T-helper 1 cell treated with Interleukin-12 subunit alpha and Interleukin-12 subunit beta and Interleukin-4 antibody, amounts not matched to agents 30 μg/mL and 1 μg/mL, for 36 hours (primary cell): ENCODE results near the gene ACCSL.

Experiments
- H3K27ac Mint-ChIP-seq: one replicate; pipeline ENCODE4 v1.8.0; 2021; ENCODE audit warnings: mild to moderate bottlenecking, mixed read lengths
- H3K27me3 Mint-ChIP-seq: one replicate; pipeline ENCODE4 v1.8.0; 2021; ENCODE audit warnings: low read depth, mixed read lengths
- H3K36me3 Mint-ChIP-seq: one replicate; pipeline ENCODE4 v1.8.0; 2021; ENCODE audit warnings: low read depth, mixed read lengths
- H3K4me1 Mint-ChIP-seq: one replicate; pipeline ENCODE4 v1.8.0; 2021; ENCODE audit warnings: low read depth, mixed read lengths
- H3K4me3 Mint-ChIP-seq: one replicate; pipeline ENCODE4 v1.8.0; 2021; ENCODE audit warnings: mild to moderate bottlenecking, moderate library complexity, mixed read lengths
- H3K9me3 Mint-ChIP-seq: one replicate; pipeline ENCODE4 v1.8.0; 2021; ENCODE audit warnings: mixed read lengths

ACCSL gene

GRCh38 chr11:44031549-44031948, 16.2 kb upstream of the ACCSL start:
- Mint-ChIP-seq H3K27ac (no peak overlapping the region), H3K36me3 (no peaks in the 10 kb centered on the region), H3K4me1 (no peaks in the 10 kb centered on the region), H3K27me3 (peaks cover 15% of the 10 kb centered on the region), H3K4me3 (no peak overlapping the region), H3K9me3 (no peaks in the 10 kb centered on the region)

- no peaks in the 10 kb centered on the region for H3K36me3 Mint-ChIP-seq
Measured at GRCh38 chr11:44032299-44033085, 15.3 kb upstream of the ACCSL start.

GRCh38 chr11:44033411-44033850, 14.3 kb upstream of the ACCSL start:
- no peak overlapping the region for H3K27ac Mint-ChIP-seq
- H3K27me3 Mint-ChIP-seq = peaks cover 15% of the 10 kb centered on the region
- no peaks in the 10 kb centered on the region for H3K36me3 Mint-ChIP-seq
- no peaks in the 10 kb centered on the region for H3K4me1 Mint-ChIP-seq
- no peak overlapping the region for H3K4me3 Mint-ChIP-seq
- H3K9me3 Mint-ChIP-seq = no peaks in the 10 kb centered on the region

More at GRCh38 chr11:44032299-44033085, 15.3 kb upstream of the ACCSL start:
- peaks cover 15% of the 10 kb centered on the region for H3K27me3 Mint-ChIP-seq
- no peaks in the 10 kb centered on the region for H3K4me1 Mint-ChIP-seq
- no peak overlapping the region for H3K4me3 Mint-ChIP-seq
- no peak overlapping the region for H3K27ac Mint-ChIP-seq
- no peaks in the 10 kb centered on the region for H3K9me3 Mint-ChIP-seq

GRCh38 chr11:44033856-44034255, 13.9 kb upstream of the ACCSL start:
- H3K27ac Mint-ChIP-seq = no peak overlapping the region
- no peaks in the 10 kb centered on the region for H3K4me1 Mint-ChIP-seq
- peaks cover 12% of the 10 kb centered on the region for H3K27me3 Mint-ChIP-seq

GRCh38 chr11:44034639-44035038, 13.1 kb upstream of the ACCSL start:
- H3K4me1 Mint-ChIP-seq = no peaks in the 10 kb centered on the region
- H3K4me3 Mint-ChIP-seq = no peak overlapping the region
- no peaks in the 10 kb centered on the region for H3K36me3 Mint-ChIP-seq
- H3K27ac Mint-ChIP-seq = no peak overlapping the region
- H3K9me3 Mint-ChIP-seq = no peaks in the 10 kb centered on the region
- H3K27me3 Mint-ChIP-seq = peaks cover 12% of the 10 kb centered on the region

More at GRCh38 chr11:44033856-44034255, 13.9 kb upstream of the ACCSL start:
- H3K4me3 Mint-ChIP-seq = no peak overlapping the region
- no peaks in the 10 kb centered on the region for H3K9me3 Mint-ChIP-seq
- H3K36me3 Mint-ChIP-seq = no peaks in the 10 kb centered on the region

GRCh38 chr11:44036811-44037657, 10.7 kb upstream of the ACCSL start:
- Mint-ChIP-seq H3K36me3 (no peaks in the 10 kb centered on the region), H3K9me3 (peaks cover 9% of the 10 kb centered on the region), H3K27me3 (peaks cover 5% of the 10 kb centered on the region), H3K27ac (no peak overlapping the region), H3K4me3 (no peak overlapping the region), H3K4me1 (no peaks in the 10 kb centered on the region)

GRCh38 chr11:44037658-44037998, 10.2 kb upstream of the ACCSL start:
- Mint-ChIP-seq H3K9me3 (peaks cover 9% of the 10 kb centered on the region), H3K27me3 (peaks cover 5% of the 10 kb centered on the region), H3K4me3 (no peak overlapping the region), H3K36me3 (no peaks in the 10 kb centered on the region), H3K4me1 (no peaks in the 10 kb centered on the region), H3K27ac (no peak overlapping the region)

- H3K36me3 Mint-ChIP-seq = no peaks in the 10 kb centered on the region
- peaks cover 9% of the 10 kb centered on the region for H3K9me3 Mint-ChIP-seq
- H3K27ac Mint-ChIP-seq = no peak overlapping the region
- peaks cover 9% of the 10 kb centered on the region for H3K27me3 Mint-ChIP-seq
- no peaks in the 10 kb centered on the region for H3K4me1 Mint-ChIP-seq
- no peak overlapping the region for H3K4me3 Mint-ChIP-seq
Measured at GRCh38 chr11:44043157-44043556, 4.6 kb upstream of the ACCSL start.

GRCh38 chr11:44046182-44046581, 1.6 kb upstream of the ACCSL start:
- H3K27ac Mint-ChIP-seq = no peak overlapping the region
- no peaks in the 10 kb centered on the region for H3K36me3 Mint-ChIP-seq
- peaks cover 3% of the 10 kb centered on the region for H3K9me3 Mint-ChIP-seq
- no peak overlapping the region for H3K4me3 Mint-ChIP-seq
- peaks cover 4% of the 10 kb centered on the region for H3K27me3 Mint-ChIP-seq
- H3K4me1 Mint-ChIP-seq = no peaks in the 10 kb centered on the region

GRCh38 chr11:44047298-44047697, 483 bp upstream of the ACCSL start:
- no peaks in the 10 kb centered on the region for H3K9me3 Mint-ChIP-seq
- H3K4me1 Mint-ChIP-seq = no peaks in the 10 kb centered on the region
- no peak overlapping the region for H3K27ac Mint-ChIP-seq
- no peak overlapping the region for H3K4me3 Mint-ChIP-seq
- no peaks in the 10 kb centered on the region for H3K36me3 Mint-ChIP-seq
- H3K27me3 Mint-ChIP-seq = peaks cover 4% of the 10 kb centered on the region

- Mint-ChIP-seq H3K9me3 (no peaks in the 10 kb centered on the region), H3K4me3 (no peak overlapping the region), H3K27ac (no peak overlapping the region), H3K27me3 (no peaks in the 10 kb centered on the region), H3K36me3 (no peaks in the 10 kb centered on the region), H3K4me1 (no peaks in the 10 kb centered on the region)
Measured at GRCh38 chr11:44049832-44050231, 2.1 kb downstream of the ACCSL start.

- H3K27me3 Mint-ChIP-seq = no peaks in the 10 kb centered on the region
- H3K4me1 Mint-ChIP-seq = no peaks in the 10 kb centered on the region
- H3K36me3 Mint-ChIP-seq = no peaks in the 10 kb centered on the region
- H3K4me3 Mint-ChIP-seq = no peak overlapping the region
- H3K9me3 Mint-ChIP-seq = no peaks in the 10 kb centered on the region
- H3K27ac Mint-ChIP-seq = no peak overlapping the region
Measured at GRCh38 chr11:44051171-44051570, 3.4 kb downstream of the ACCSL start.

GRCh38 chr11:44057340-44057739, 9.6 kb downstream of the ACCSL start:
- no peaks in the 10 kb centered on the region for H3K4me1 Mint-ChIP-seq
- H3K27me3 Mint-ChIP-seq = no peaks in the 10 kb centered on the region
- no peaks in the 10 kb centered on the region for H3K9me3 Mint-ChIP-seq
- H3K36me3 Mint-ChIP-seq = no peaks in the 10 kb centered on the region
- no peak overlapping the region for H3K27ac Mint-ChIP-seq
- no peak overlapping the region for H3K4me3 Mint-ChIP-seq

GRCh38 chr11:44058275-44058674, 10.5 kb downstream of the ACCSL start:
- H3K27me3 Mint-ChIP-seq = no peaks in the 10 kb centered on the region
- H3K36me3 Mint-ChIP-seq = no peaks in the 10 kb centered on the region
- no peaks in the 10 kb centered on the region for H3K9me3 Mint-ChIP-seq
- no peak overlapping the region for H3K4me3 Mint-ChIP-seq
- no peak overlapping the region for H3K27ac Mint-ChIP-seq
- H3K4me1 Mint-ChIP-seq = peaks cover 2% of the 10 kb centered on the region

GRCh38 chr11:44065161-44065661, 17.4 kb downstream of the ACCSL start:
- Mint-ChIP-seq H3K27ac (peak overlapping the region; percentile 91), H3K36me3 (peaks cover 11% of the 10 kb centered on the region), H3K9me3 (no peaks in the 10 kb centered on the region), H3K4me3 (peak overlapping the region; percentile 91), H3K4me1 (peaks cover 21% of the 10 kb centered on the region), H3K27me3 (no peaks in the 10 kb centered on the region)
